ENCODE data around the gene PAX8. TPM values are rescaled to one million over a fixed set of nuclear protein-coding genes. Genes with fewer than 3 reads are reported as not detected.

The PAX8 gene
- polyA plus RNA-seq, 1 of the 3 experiments (the other 2 are of a cell fraction) = 0.23 TPM

GRCh38 chr2:113174376-113174750, 104.4 kb downstream of the PAX8 start:
- H3K9me3 ChIP-seq = no peaks in the 10 kb centered on the region
- ChIA-PET CTCF (interaction anchor here (1.0 to 1.7 kb wide), 5 partner anchors 8 to 37 kb away, joined by 3 to 5 read pairs (median 4); no protein-coding TSS in a partner anchor), POLR2A (interaction anchor here (0.6 kb wide), 1 partner anchor 34 kb away, joined by 3 read pairs; no protein-coding TSS in a partner anchor)
- 5% methylated on average over 2 of the region's 3 CpGs for WGBS (ENCODE audit: low lambda C conversion rate)
- H4K20me1 ChIP-seq (ENCODE audit: insufficient read depth) = no peaks in the 10 kb centered on the region
- H3K27ac ChIP-seq (ENCODE audit: low read depth in 2 of 2, low read length in 1 of 2) = no peak overlapping the region
- no peak overlapping the region for H2AFZ ChIP-seq (ENCODE audit: low read depth)
- H3K4me3 ChIP-seq (ENCODE audit: low read depth in 2 of 2, low read length in 1 of 2) = no peak overlapping the region
- DNase-seq = no peak
- peaks cover 9% of the 10 kb centered on the region; the same call in 1 of the 2 replicates for H3K27me3 ChIP-seq (ENCODE audit: insufficient read depth)
- H3K4me2 ChIP-seq = no peak overlapping the region
- H3F3A ChIP-seq (replicated peaks; ENCODE audit: insufficient read depth) = no peaks in the 10 kb centered on the region
- H3K4me1 ChIP-seq (ENCODE audit: control insufficient read depth in 1 of 2, insufficient read depth in 2 of 2, low read depth in 1 of 2, low read length in 1 of 2) = no peaks in the 10 kb centered on the region
- no peaks in the 10 kb centered on the region for H3K36me3 ChIP-seq (replicated peaks in 1 of 2; ENCODE audit: control insufficient read depth in 1 of 2, insufficient read depth in 2 of 2, low read length in 1 of 2)
- H3K9me2 ChIP-seq = no peaks in the 10 kb centered on the region
- no peaks in the 10 kb centered on the region for H3K79me2 ChIP-seq (ENCODE audit: insufficient read depth)
- TF ChIP-seq NRF1 (IDR thresholded peaks at IDR 0.05; ENCODE audit: low read depth, low read length) = no peak
- TF ChIP-seq SMC3 (IDR thresholded peaks at IDR 0.05; ENCODE audit: low read depth, low read length) = no peak
- TF ChIP-seq FOXJ3 (CRISPR knock-in tag; IDR thresholded peaks at IDR 0.05) = no peak
- TF ChIP-seq EZH2phosphoT487 (IDR thresholded peaks at IDR 0.05; ENCODE audit: borderline replicate concordance, low read depth) = no peak
- TF ChIP-seq TCF12 (IDR thresholded peaks at IDR 0.05) = no peak
- TF ChIP-seq FOXM1 (IDR thresholded peaks at IDR 0.05; ENCODE audit: low read depth) = no peak
- TF ChIP-seq TAF1 (IDR thresholded peaks at IDR 0.05; ENCODE audit: borderline replicate concordance, low read depth, low read length) = no peak
- TF ChIP-seq EP300 (IDR thresholded peaks at IDR 0.05; ENCODE audit: borderline replicate concordance in 1 of 2, low read depth in 1 of 2, low read length in 1 of 2) = no peak
- TF ChIP-seq SIN3A (IDR thresholded peaks at IDR 0.05; ENCODE audit: borderline replicate concordance, low read depth, low read length) = no peak
- TF ChIP-seq RFX5 (IDR thresholded peaks at IDR 0.05; ENCODE audit: low read length) = no peak
- no peak overlapping the region for H3K9ac ChIP-seq

- H3K79me2 ChIP-seq (ENCODE audit: insufficient read depth) = no peaks in the 10 kb centered on the region
- no peaks in the 10 kb centered on the region for H3K9me3 ChIP-seq
- H3K4me3 ChIP-seq (ENCODE audit: low read depth in 2 of 2, low read length in 1 of 2) = no peak within 1 kb of the TSS
- TF ChIP-seq FOXM1 (IDR thresholded peaks at IDR 0.05; ENCODE audit: low read depth) = no peak
- no peak for TF ChIP-seq CTCF (IDR thresholded peaks at IDR 0.05)
- TF ChIP-seq YY1 (IDR thresholded peaks at IDR 0.05; ENCODE audit: low read depth) = no peak
- no peak for TF ChIP-seq CHD2 (IDR thresholded peaks at IDR 0.05; ENCODE audit: low read length, partially characterized antibody)
- no peak for TF ChIP-seq ZBTB33 (IDR thresholded peaks at IDR 0.05; ENCODE audit: borderline replicate concordance, low read depth)
- no peak for TF ChIP-seq RFX5 (IDR thresholded peaks at IDR 0.05; ENCODE audit: low read length)
- TF ChIP-seq IRF3 (IDR thresholded peaks at IDR 0.05; ENCODE audit: low read depth, low read length) = no peak
- no peak for TF ChIP-seq ELF1 (IDR thresholded peaks at IDR 0.05)
- TF ChIP-seq TCF12 (IDR thresholded peaks at IDR 0.05) = no peak
- no peak for TF ChIP-seq RXRA (IDR thresholded peaks at IDR 0.05; ENCODE audit: borderline replicate concordance, low read depth)
- TF ChIP-seq GATA2 (CRISPR knock-in tag; IDR thresholded peaks at IDR 0.05) = no peak
- no peak for TF ChIP-seq TAF1 (IDR thresholded peaks at IDR 0.05; ENCODE audit: borderline replicate concordance, low read depth, low read length)
- POLR2A ChIA-PET = interaction anchor here (0.6 kb wide), 1 partner anchor 33 kb away, joined by 3 read pairs; no protein-coding TSS in a partner anchor
- no peaks in the 10 kb centered on the region for H3K36me3 ChIP-seq (replicated peaks in 1 of 2; ENCODE audit: control insufficient read depth in 1 of 2, insufficient read depth in 2 of 2, low read length in 1 of 2)
- no peak within 1 kb of the TSS for H3K4me2 ChIP-seq
- 50% methylated on average over 11 of the region's 14 CpGs for WGBS (ENCODE audit: low lambda C conversion rate)
- peaks cover 9% of the 10 kb centered on the region; the same call in 1 of the 2 replicates for H3K27me3 ChIP-seq (ENCODE audit: insufficient read depth)
- no peaks in the 10 kb centered on the region for H3F3A ChIP-seq (replicated peaks; ENCODE audit: insufficient read depth)
- DNase-seq = no peak
- H3K9me2 ChIP-seq = no peaks in the 10 kb centered on the region
- no peak within 1 kb of the TSS for H2AFZ ChIP-seq (ENCODE audit: low read depth)
- CTCF ChIA-PET = interaction anchor here (1.4 to 1.7 kb wide), 4 partner anchors 29 to 37 kb away, joined by 4 to 5 read pairs (median 4); no protein-coding TSS in a partner anchor
- no peaks in the 10 kb centered on the region for H3K4me1 ChIP-seq (ENCODE audit: control insufficient read depth in 1 of 2, insufficient read depth in 2 of 2, low read depth in 1 of 2, low read length in 1 of 2)
- H3K27ac ChIP-seq (ENCODE audit: low read depth in 2 of 2, low read length in 1 of 2) = no peak within 1 kb of the TSS
- H4K20me1 ChIP-seq (ENCODE audit: insufficient read depth) = no peaks in the 10 kb centered on the region
- H3K9ac ChIP-seq = no peak within 1 kb of the TSS
Measured at GRCh38 chr2:113173542-113174375, 105.0 kb downstream of the PAX8 start, which contains the start of gene PSD4. PSD4 (plus strand) TSS chr2:113173971; CDS start chr2:113182457, 8,486 bp downstream.
